Activated T-helper 2 cell treated with anti-CD3 and anti-CD28 coated beads, Interferon-gamma antibody, Interleukin-2, Interleukin-4, amounts not matched to agents 10 μg/mL and 5 μg/mL and 100 μg/mL, durations not matched to agents 14 hours and 24 hours and 36 hours (primary cell): Measurements from ENCODE around the gene PHYKPL. TPM values are rescaled to one million over a fixed set of nuclear protein-coding genes. Genes with fewer than 3 reads are reported as not detected.
"Not testable (repeated sequence)": the region's sequence is repeated elsewhere in the genome, so short reads cannot be mapped to it uniquely, and the experiment has no call there.

Experiments used
- DNase-seq: peaks from one replicate; pipeline ENCODE4 v3.0.0; 2021; ENCODE audit warnings: low spot score
- H3K27ac Mint-ChIP-seq: one replicate; pipeline ENCODE4 v1.8.0; 2021; ENCODE audit warnings: mixed read lengths
- H3K27me3 Mint-ChIP-seq: one replicate; pipeline ENCODE4 v1.8.0; 2021; ENCODE audit warnings: low read depth, mixed read lengths
- H3K36me3 Mint-ChIP-seq: one replicate; pipeline ENCODE4 v1.8.0; 2021; ENCODE audit warnings: low read depth, mixed read lengths
- H3K4me1 Mint-ChIP-seq: one replicate; pipeline ENCODE4 v1.8.0; 2021; ENCODE audit warnings: low read depth, mixed read lengths
- H3K4me3 Mint-ChIP-seq: one replicate; pipeline ENCODE4 v1.8.0; 2021; ENCODE audit warnings: low read depth, mild to moderate bottlenecking, moderate library complexity, mixed read lengths
- H3K9me3 Mint-ChIP-seq: one replicate; pipeline ENCODE4 v1.8.0; 2021; ENCODE audit warnings: mixed read lengths
- intact Hi-C: fragments of 100-400 bp; cut with micrococcal nuclease; formaldehyde crosslinking; loops from one replicate; pipeline ENCODE4 v1.15.1; 2023
- total RNA-seq: library from RNA; stranded (reverse); gene quantifications from 2 replicates; pipeline ENCODE4 v1.2.3, GENCODE V29; 2022

Gene PHYKPL
- total RNA-seq, 1 donor from 2014 or later, result 87.4 TPM

DNA sequence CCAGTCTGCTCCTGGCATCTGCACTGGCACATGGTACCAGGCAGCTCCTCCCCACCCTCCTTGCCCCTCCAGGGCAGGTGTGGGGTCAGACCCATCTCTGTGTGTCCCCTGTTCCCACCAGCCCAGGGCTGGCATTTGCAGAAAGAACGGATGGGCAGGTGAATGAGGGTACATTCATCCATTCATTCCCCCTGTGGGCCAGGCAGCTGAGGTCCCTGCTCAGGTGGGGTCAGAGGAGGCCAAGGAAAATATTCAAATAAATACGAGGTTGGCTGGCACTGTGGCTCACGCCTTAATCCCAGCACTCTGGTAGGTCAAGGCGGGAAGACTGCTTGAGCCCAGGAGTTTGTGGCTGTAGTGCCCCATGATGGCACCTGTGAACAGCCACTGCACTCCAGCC lies 25.0 kb upstream of the PHYKPL start:
- H3K4me1 Mint-ChIP-seq, result no peaks in the 10 kb centered on the region
- no peaks in the 10 kb centered on the region for H3K36me3 Mint-ChIP-seq
- H3K27ac Mint-ChIP-seq, result no peak overlapping the region
- intact Hi-C loops, result no loop called here
- no peaks in the 10 kb centered on the region for H3K27me3 Mint-ChIP-seq
- no peak overlapping the region for H3K4me3 Mint-ChIP-seq
- no peak for DNase-seq
- H3K9me3 Mint-ChIP-seq, result no peaks in the 10 kb centered on the region

GRCh38 chr5:178256746-178257145 lies 24.1 kb upstream of the PHYKPL start:
- Mint-ChIP-seq H3K4me3 (no peak overlapping the region), H3K36me3 (no peaks in the 10 kb centered on the region), H3K9me3 (no peaks in the 10 kb centered on the region), H3K4me1 (no peaks in the 10 kb centered on the region), H3K27ac (no peak overlapping the region), H3K27me3 (no peaks in the 10 kb centered on the region)
- no peak for DNase-seq
- intact Hi-C loops, result no loop called here

DNA sequence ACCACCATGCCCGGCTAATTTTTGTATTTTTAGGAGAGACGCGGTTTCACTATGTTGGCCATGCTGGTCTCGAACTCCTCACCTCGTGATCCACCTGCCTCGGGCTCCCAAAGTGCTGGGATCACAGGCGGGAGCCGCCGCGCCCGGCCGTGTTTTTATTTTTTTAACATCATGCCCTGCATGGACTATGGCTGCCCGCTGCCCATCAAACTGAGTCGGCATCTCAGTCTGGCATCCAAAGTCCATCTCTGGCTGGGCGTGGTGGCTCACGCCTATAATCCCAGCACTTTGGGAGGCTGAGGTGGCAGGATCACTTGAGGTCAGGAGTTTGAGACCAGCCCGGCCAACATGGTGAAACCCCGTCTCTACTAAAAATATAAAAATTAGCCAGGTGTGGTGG lies 21.0 kb upstream of the PHYKPL start:
- intact Hi-C loops, H3K36me3 Mint-ChIP-seq, H3K27me3 Mint-ChIP-seq, H3K27ac Mint-ChIP-seq, H3K4me1 Mint-ChIP-seq, H3K4me3 Mint-ChIP-seq, H3K9me3 Mint-ChIP-seq, DNase-seq: not testable (repeated sequence)

DNA sequence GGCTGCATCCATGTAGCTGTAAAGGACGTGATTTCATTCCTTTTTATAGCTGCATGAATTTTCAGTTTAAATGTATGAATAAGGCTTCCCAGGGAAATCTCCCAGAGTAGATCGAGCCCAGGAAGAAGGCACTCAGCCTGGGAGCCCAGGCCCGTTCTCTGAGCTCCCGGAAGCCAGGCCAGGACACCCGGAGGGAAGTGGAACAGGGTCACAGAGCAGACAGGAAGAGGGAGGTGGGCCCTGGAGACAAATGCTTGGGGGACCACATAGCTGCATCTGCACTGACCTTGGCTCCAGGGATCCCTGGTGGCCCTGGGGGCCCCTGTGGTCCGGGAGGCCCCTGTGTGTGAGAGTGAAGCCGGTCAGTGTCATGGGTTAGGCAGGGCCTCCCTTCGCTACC lies 19.7 kb upstream of the PHYKPL start:
- H3K27ac Mint-ChIP-seq, result no peak overlapping the region
- no peak overlapping the region for H3K4me3 Mint-ChIP-seq
- H3K27me3 Mint-ChIP-seq, result no peaks in the 10 kb centered on the region
- H3K36me3 Mint-ChIP-seq, result no peaks in the 10 kb centered on the region
- peaks cover 5% of the 10 kb centered on the region for H3K4me1 Mint-ChIP-seq
- DNase-seq, result no peak
- no peaks in the 10 kb centered on the region for H3K9me3 Mint-ChIP-seq
- intact Hi-C loops, result no loop called here

GRCh38 chr5:178250263-178250662 lies 17.7 kb upstream of the PHYKPL start:
- intact Hi-C loops, result no loop called here
- H3K27ac Mint-ChIP-seq, result no peak overlapping the region
- no peaks in the 10 kb centered on the region for H3K9me3 Mint-ChIP-seq
- no peak for DNase-seq
- no peaks in the 10 kb centered on the region for H3K36me3 Mint-ChIP-seq
- no peak overlapping the region for H3K4me3 Mint-ChIP-seq
- no peaks in the 10 kb centered on the region for H3K27me3 Mint-ChIP-seq
- peaks cover 5% of the 10 kb centered on the region for H3K4me1 Mint-ChIP-seq

- H3K36me3 Mint-ChIP-seq, result no peaks in the 10 kb centered on the region
- H3K4me3 Mint-ChIP-seq, result peak overlapping the region; percentile 39
- H3K27ac Mint-ChIP-seq, result peak overlapping the region; percentile 59
- H3K27me3 Mint-ChIP-seq, result no peaks in the 10 kb centered on the region
- no peaks in the 10 kb centered on the region for H3K9me3 Mint-ChIP-seq
- intact Hi-C loops, result no loop called here
- no peak for DNase-seq
- H3K4me1 Mint-ChIP-seq, result peaks cover 5% of the 10 kb centered on the region
Observed at GRCh38 chr5:178249191-178249989, 16.8 kb upstream of the PHYKPL start.

DNA sequence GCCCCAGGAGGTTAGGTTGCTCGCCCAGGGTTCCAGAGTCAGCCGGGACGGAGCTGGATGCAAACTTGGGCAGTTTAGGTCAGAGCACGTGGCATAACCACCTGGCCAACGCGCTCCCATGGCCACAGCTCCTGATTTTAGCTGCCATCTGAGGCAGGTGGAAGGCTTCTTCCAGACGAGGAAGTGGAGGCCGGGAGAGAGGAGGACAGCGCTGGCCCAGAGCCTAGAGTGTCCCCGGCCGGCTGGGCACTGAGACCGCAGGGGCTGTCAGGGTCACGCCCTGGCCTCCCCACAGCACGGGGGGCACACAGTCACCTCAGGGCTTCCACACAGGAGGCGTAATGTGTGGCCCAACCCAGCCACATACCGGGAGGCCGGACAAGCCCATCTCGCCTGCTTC lies 16.1 kb upstream of the PHYKPL start:
- peaks cover 5% of the 10 kb centered on the region for H3K4me1 Mint-ChIP-seq
- H3K36me3 Mint-ChIP-seq, result no peaks in the 10 kb centered on the region
- intact Hi-C loops, result no loop called here
- no peaks in the 10 kb centered on the region for H3K9me3 Mint-ChIP-seq
- no peak for DNase-seq
- no peaks in the 10 kb centered on the region for H3K27me3 Mint-ChIP-seq
- H3K4me3 Mint-ChIP-seq, result no peak overlapping the region
- H3K27ac Mint-ChIP-seq, result no peak overlapping the region

DNA sequence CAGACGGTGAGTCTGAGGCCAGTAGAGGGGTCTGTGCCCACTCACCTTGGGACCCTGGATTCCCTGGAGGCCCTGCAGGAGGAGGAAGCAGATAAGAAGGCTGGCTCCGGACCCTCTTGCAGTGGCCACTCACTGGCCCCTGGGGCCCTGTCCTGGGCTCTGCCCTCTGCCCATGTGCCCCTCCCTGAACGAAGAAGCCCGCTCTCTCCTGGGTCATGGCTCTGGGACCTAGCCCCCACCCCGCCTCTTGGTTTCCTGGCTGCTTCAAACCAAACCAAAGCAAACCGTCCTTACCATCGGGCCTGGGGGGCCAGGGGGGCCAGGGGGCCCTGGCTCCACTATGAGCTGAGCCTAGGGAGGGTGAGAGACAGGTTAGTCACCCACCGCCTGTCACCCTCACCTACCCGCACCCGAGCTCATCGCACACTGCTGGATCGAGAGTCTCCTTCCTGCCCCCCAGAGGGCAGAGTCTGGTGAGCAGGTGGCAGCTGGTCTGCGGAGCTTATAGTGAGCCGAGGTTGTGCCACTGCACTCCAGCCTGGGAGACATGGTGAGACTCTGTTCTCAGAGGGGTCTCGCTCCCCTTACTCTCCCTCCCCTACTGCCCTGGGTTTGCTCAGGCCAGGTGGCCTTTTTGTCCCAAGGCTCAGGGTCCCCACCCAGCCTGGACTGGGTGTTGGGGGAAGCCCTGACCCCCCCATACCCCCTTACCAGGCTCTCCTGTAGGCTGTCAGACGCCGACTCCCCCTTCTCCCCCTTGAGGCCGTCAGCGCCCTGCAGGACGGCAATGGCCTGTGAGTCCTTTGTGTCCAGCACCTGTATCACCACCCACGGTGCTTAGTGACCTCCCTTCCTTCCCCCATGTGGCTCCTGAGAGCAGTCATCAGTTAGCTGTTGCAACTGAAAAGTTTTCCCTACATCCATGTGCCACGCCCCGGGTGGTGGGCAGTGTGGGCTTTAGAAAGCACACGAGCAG lies 15.2 kb upstream of the PHYKPL start:
- H3K27me3 Mint-ChIP-seq, result no peaks in the 10 kb centered on the region
- DNase-seq, result no peak

DNA sequence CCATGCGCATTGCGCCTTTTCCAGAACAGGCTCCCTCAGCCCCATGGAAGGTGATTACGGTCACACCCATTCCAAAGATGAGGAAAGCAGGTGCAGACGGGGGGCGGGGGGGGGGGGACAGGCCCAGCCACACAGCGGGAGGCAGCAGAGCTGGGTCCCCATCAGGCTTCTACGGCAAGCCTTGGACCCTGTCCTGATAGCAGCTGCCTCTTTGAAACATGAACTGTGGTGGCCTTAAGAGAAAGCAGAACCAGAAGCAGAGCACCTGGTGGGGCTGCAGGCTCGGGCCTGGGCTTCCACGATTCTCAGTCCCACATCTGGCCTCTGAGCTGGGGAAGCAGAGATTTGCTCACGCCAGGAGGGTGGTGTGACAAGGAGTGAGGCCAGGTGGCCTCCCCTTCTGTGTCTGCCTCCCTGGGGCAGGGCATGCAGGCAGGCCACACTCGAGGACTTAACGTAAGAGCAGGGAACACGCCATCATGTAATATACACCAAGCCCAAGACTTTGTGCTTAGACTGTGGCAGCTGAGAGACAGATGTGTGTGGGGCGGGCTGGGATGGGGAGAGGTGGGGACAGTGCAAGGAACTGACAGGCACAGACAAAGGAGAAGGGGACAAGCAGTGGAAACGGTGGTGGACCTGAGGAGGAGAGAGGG lies 14.2 kb upstream of the PHYKPL start:
- Mint-ChIP-seq H3K9me3 (no peaks in the 10 kb centered on the region), H3K4me3 (no peak overlapping the region), H3K4me1 (peaks cover 5% of the 10 kb centered on the region), H3K27ac (no peak overlapping the region), H3K27me3 (no peaks in the 10 kb centered on the region), H3K36me3 (no peaks in the 10 kb centered on the region)
- intact Hi-C loops, result no loop called here
- DNase-seq, result no peak

More for the DNA sequence above, 15.2 kb upstream of the PHYKPL start:
- Mint-ChIP-seq H3K4me1 (peaks cover 5% of the 10 kb centered on the region), H3K36me3 (no peaks in the 10 kb centered on the region), H3K9me3 (no peaks in the 10 kb centered on the region), H3K4me3 (no peak overlapping the region), H3K27ac (no peak overlapping the region)
- intact Hi-C loops, result no loop called here

GRCh38 chr5:178245389-178245788 lies 12.8 kb upstream of the PHYKPL start:
- H3K4me3 Mint-ChIP-seq, result no peak overlapping the region
- DNase-seq, result no peak
- intact Hi-C loops, result no loop called here
- no peak overlapping the region for H3K27ac Mint-ChIP-seq
- H3K27me3 Mint-ChIP-seq, result no peaks in the 10 kb centered on the region
- H3K36me3 Mint-ChIP-seq, result no peaks in the 10 kb centered on the region
- no peaks in the 10 kb centered on the region for H3K9me3 Mint-ChIP-seq
- peaks cover 12% of the 10 kb centered on the region for H3K4me1 Mint-ChIP-seq

- H3K27me3 Mint-ChIP-seq, result no peaks in the 10 kb centered on the region
- no peak for DNase-seq
- intact Hi-C loops, result no loop called here
- H3K27ac Mint-ChIP-seq, result no peak overlapping the region
- H3K4me1 Mint-ChIP-seq, result peaks cover 14% of the 10 kb centered on the region
- no peaks in the 10 kb centered on the region for H3K36me3 Mint-ChIP-seq
- H3K9me3 Mint-ChIP-seq, result no peaks in the 10 kb centered on the region
- no peak overlapping the region for H3K4me3 Mint-ChIP-seq
Observed at GRCh38 chr5:178244576-178244975, 12.0 kb upstream of the PHYKPL start.

DNA sequence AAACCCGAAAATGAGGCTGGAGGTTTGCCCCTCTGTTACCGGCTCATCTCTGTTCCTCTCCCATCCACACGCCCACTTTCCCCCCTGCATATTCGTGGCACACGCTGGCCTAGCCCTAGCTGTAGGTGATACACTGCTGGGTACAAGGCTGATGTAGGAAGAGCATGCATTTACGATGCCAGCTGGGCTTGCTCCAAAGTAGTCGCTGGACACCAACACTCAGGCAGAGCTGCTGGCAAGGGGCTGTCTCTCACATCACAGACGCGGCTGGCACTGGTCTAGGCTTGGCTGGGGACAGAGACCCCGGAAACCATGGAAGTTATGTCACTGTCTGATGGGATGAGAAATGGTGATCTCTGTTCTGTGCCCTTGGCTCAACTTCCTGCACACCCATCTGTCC lies 9.8 kb upstream of the PHYKPL start:
- Mint-ChIP-seq H3K27me3 (no peaks in the 10 kb centered on the region), H3K27ac (no peak overlapping the region), H3K4me1 (peaks cover 17% of the 10 kb centered on the region), H3K36me3 (no peaks in the 10 kb centered on the region), H3K4me3 (no peak overlapping the region), H3K9me3 (no peaks in the 10 kb centered on the region)
- intact Hi-C loops, result no loop called here
- no peak for DNase-seq
